ENCODE results near the gene COL24A1. TPM values are rescaled to one million over a fixed set of nuclear protein-coding genes. Genes with fewer than 3 reads are reported as not detected.

The COL24A1 gene
- total and polyA plus RNA-seq, 2 donors (not counting 3 experiments of a cell fraction or from before 2014, with no cell fraction given) = 0.03 TPM; not detected in 1

DNA sequence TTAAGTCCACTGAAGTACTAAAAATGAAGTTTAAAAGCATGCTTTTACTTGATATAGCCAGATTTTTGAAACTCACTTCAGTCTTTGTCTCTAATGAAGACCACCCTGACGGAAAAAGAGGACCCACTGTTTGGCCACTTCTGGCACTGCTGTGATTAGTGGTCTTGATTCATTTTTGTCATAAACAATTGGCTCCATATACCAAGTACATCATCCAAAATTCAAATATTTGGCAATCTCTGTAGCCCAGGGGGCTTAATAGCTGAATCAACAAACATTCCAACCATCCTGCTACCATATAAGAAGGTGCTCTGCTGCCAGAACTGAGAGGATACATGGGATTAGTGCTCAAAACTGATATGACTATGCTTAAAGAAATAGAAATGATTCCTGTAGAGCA is 156.0 kb downstream of the COL24A1 start:
- no peak overlapping the region for H3K9ac ChIP-seq (replicated peaks; ENCODE audit: extremely low read depth, insufficient read depth, low read length)
- CTCF ChIA-PET = interaction anchor here (2.6 kb wide), 1 partner anchor 18 kb away, joined by 10 read pairs; no protein-coding TSS in a partner anchor
- TF ChIP-seq EZH2 (IDR thresholded peaks at IDR 0.05; ENCODE audit: borderline replicate concordance, low read depth, low read length, severe bottlenecking) (no peak), POLR2A (IDR thresholded peaks at IDR 0.05; ENCODE audit: low read depth, low read length) (no peak), CTCF (IDR thresholded peaks at IDR 0.05; ENCODE audit: extremely low read depth in 1 of 2, insufficient read depth in 1 of 2, low read depth in 1 of 2, low read length in 2 of 2) (no peak), JUN (IDR thresholded peaks at IDR 0.05; ENCODE audit: borderline replicate concordance, insufficient read depth, insufficient read length, low read depth) (no peak), MYC (IDR thresholded peaks at IDR 0.05; ENCODE audit: low read depth, low read length) (no peak), POLR2AphosphoS5 (IDR thresholded peaks at IDR 0.05; ENCODE audit: insufficient read depth, low read depth, low read length) (no peak), FOS (IDR thresholded peaks at IDR 0.05; ENCODE audit: borderline replicate concordance, insufficient read depth, low read length) (no peak), MAX (IDR thresholded peaks at IDR 0.05; ENCODE audit: insufficient read depth, insufficient read length) (no peak), GATA2 (IDR thresholded peaks at IDR 0.05; ENCODE audit: insufficient read depth, insufficient read length, low read depth, low read length) (no peak)

More for the DNA sequence above, 156.0 kb downstream of the COL24A1 start:
- Histone ChIP-seq H3K79me2 (ENCODE audit: control insufficient read depth, insufficient read depth, low read length) (no peaks in the 10 kb centered on the region), H3K4me2 (ENCODE audit: insufficient read depth, low read length) (no peak overlapping the region), H4K20me1 (replicated peaks; ENCODE audit: control insufficient read depth, extremely low read depth, insufficient read depth, low read length) (no peaks in the 10 kb centered on the region), H3K4me3 (replicated peaks in 1 of 3; ENCODE audit: insufficient read depth in 1 of 3, low read depth in 1 of 3, low read length in 3 of 3) (no peak overlapping the region), H2AFZ (ENCODE audit: low read depth, low read length) (no peak overlapping the region), H3K36me3 (ENCODE audit: control insufficient read depth in 2 of 2, extremely low read depth in 1 of 2, insufficient read depth in 2 of 2, low read length in 2 of 2) (no peaks in the 10 kb centered on the region), H3K27ac (ENCODE audit: insufficient read depth, low read depth, low read length) (no peak overlapping the region), H3K27me3 (ENCODE audit: control insufficient read depth in 2 of 2, insufficient read depth in 2 of 2, low read length in 2 of 2) (peaks cover 7 to 10% of the 10 kb centered on the region in 2 experiments), H3K9me3 (replicated peaks; ENCODE audit: control insufficient read depth, insufficient read depth, low read length) (no peaks in the 10 kb centered on the region), H3K9me1 (replicated peaks; ENCODE audit: control insufficient read depth, extremely low read depth, insufficient read depth, low read length) (no peaks in the 10 kb centered on the region), H3K4me1 (ENCODE audit: control insufficient read depth, extremely low read depth, insufficient read depth, low read length) (no peaks in the 10 kb centered on the region)
- DNase-seq (ENCODE audit: low read depth, low spot score) = no peak
- POLR2A ChIA-PET = no interaction called here
- no peak for FAIRE-seq
- dilution Hi-C loops (cut with MboI; ENCODE audit: extremely low pct_ligation_motif_present, low sequenced_read_pairs) = no loop called here
- intact Hi-C loops (cut with micrococcal nuclease) = no loop called here
- BruUV-seq (replicated peaks) = no TSS peak

Data from endothelial cell of umbilical vein (primary cell).